CD4-positive, alpha-beta T cell treated with Interleukin-6 for 4 hours (primary cell): Measurements from ENCODE around the gene STARD9.

Experiments used
- DNase-seq: peaks from one replicate; pipeline ENCODE4 v3.0.0-alpha.2; 2020; ENCODE audit warnings: mixed read lengths

STARD9 gene

DNA sequence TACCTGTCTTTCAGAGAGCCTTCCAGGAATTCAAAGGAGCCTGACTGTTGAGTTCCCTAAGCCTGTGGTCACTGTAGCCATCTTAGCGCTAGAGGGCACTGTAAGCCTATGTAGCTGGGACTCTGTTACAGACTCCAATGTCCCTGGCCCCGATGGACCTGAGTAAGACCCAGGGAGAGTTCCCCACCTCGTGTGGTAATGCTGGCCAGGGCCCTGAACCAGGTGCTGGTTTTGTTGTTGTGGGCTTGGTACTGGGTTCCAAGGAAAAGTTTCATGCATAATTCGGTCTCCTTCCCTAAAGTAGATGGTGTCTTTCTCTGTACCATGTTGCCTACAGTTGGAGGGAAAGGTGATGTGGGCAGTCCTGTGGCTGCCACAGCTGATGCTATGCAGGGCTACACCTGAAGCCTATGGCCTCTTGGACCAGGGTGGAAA lies 129.1 kb downstream of the STARD9 start:
- peak; percentile 67 for DNase-seq

DNA sequence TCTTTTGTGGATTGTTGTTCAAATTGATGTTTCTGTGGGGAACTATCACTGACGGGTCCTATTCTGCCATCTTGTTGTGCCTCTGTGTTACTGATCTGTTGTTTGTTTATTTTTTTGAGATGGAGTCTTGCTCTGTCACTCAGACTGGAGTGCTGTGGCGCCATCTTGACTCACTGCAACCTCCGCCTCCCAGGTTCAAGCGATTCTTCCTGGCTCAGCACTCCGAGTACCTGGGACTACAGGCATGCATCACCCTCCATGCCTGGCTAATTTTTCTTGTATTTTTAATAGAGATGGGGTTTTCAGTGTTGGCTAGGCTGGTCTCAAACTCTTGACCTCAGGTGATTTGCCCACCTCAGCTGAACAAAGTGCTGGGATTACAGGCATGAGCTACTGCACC lies 129.9 kb downstream of the STARD9 start:
- no peak for DNase-seq

DNA sequence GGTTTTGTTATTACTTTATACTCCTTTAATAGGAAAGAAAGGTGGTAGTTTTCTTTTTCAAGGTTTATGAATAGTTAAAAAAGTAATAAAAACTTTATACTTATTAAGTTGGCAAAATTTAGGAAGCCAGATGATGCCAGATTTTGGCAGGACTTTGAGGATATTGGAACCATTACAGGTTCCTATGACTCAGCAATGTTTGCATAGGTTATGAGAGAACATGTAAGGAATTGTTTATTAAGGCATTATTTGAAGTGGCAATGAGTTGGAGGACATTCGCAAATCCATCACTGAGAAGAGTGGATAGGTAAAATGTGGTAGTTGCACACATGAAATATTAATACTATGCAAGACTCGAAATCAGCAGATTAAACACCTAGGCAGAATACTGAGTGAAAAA lies 131.7 kb downstream of the STARD9 start:
- no peak for DNase-seq

DNA sequence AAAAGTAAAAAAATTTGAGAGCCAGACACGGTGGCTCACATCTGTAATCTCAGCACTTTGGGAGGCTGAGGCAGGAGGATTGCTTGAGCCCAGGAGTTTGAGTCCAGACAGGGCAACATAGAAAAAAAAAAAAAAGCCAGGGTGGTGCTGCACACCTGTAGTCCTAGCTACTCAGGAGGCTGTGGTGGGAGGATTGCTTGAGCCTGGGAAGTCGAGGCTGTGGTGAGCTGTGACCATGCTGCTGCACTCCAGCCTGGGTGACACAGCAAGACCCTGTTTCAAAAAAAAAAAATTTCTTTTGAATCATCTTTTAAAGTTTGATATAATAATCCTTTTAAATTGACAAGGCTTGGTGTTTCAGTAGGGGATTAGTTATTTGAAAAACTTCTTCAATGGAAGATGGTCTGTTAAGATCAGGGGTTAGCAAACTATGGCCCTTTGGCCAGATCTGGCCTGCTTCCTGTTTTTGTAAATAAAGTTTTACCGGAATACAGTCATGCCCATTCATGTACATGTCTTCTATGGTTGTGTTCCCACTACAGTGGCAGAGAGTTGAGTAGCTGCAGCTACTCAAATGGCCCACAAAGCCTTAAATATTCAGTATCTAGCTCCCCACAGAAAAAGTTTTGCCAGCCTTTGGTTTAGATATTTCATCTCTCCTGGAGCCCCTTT lies 132.6 kb downstream of the STARD9 start:
- DNase-seq, result no peak

DNA sequence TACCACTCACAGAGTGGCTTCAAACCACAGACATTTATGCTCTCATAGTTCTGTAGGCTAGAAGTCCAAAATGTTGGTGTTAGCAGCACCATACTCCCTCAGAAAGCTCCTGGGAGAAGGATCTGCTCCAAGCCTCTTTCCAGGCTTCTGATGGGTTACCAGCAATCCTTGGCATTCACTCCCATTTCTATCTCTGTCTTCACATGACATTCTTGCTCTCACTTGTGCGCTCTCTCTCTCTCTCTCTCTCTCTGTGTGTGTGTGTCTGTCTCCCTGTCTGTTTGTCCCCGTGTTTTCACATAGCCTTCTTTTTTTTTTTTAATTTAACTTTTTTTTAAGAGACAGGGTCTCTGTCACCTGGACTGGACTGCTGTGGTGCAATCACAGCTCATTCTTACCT lies 135.3 kb downstream of the STARD9 start:
- no peak for DNase-seq

DNA sequence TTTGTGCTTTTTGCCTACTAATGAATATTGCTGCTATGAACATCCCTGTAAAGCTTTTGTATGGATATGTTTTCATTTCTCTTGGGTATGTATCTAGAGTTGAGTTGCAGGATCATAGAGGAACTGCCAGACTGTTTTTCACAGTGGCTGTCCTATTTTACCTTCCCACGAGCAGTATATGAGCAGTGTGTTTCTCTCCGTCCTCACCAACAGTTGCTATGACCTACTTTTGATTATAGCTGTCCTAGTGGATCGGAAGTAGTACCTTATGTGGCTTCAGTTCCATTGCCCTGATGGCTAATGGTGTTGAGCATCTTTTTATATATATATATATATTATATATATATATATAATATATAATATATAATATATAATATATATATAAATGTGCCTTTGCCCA lies 136.3 kb downstream of the STARD9 start:
- no peak for DNase-seq

DNA sequence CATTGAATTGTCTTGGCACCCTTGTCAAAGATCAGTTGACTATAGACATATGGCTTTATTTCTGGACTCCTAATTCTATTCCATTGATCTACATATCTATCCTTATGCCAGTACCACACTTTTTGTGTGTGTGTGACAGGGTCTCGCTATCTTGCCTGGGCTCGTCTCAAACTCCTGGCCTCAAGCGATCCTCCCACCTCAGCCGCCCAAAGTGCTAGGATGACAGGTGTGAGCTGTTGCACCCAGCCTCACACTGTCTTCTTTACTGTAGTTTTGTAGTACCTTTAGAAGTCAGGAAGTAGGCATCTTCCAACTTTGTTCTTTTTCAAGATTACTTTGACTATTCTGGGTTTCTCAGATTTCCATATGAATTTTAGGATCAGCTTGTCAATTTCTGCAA lies 137.2 kb downstream of the STARD9 start:
- no peak for DNase-seq

DNA sequence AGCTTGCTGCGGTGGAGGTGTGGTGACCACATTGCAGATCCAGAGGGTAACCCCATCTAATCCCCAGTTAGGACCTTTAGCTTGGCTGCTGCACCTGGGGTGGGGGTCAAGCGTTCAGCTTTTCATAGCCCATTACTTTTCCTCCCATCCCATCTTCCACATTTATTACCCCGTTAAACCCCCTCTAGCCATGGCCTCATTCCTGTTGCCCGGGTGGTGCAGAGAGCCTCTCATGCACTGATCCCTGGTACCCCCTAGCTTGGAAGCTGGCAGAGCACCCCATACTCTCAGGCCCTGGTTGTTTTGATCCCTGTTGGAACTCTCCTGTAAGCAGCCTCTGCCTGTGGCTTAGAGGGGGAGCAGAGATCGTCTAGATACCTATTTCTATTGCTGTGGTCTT lies 140.7 kb downstream of the STARD9 start:
- DNase-seq, result no peak

DNA sequence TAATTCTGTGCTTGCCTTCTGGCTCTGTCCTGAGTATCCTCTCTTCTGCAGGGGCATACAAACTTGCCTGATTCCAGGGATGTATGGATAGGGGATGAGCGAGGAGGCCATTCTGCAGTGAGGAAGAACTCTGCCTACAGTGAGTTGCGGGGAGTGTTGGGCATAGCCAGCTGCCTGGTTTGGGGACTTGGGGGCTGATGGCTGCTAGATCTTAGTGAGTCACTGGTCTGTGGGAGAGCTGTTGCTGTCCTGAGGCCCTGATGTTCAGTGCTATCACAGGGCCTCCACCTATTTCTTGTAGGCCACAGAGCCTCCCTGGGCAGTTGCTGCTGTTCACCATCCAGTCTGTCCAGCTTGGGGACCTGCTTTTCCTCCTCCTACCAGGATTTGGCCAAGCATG lies 141.2 kb downstream of the STARD9 start:
- DNase-seq, result no peak

DNA sequence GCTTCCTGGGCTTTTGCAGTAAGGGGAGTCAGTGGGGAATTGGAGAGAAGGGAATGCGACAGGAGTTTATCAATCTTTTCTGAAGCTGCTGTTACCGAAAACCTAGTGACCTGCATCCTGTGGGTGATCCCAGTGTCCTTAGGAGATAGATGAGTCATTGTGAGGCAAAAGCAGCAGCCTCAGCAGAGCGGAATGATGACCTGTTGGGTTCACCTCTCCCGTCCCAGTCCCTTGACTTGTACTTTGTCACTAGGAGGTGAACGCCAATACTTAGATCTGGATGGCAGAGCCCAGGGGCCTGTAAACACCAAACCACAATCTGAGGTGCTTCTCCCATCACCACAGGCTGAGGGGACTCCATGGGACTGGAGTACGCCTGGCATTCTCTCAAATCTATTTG lies 143.6 kb downstream of the STARD9 start:
- DNase-seq, result no peak

DNA sequence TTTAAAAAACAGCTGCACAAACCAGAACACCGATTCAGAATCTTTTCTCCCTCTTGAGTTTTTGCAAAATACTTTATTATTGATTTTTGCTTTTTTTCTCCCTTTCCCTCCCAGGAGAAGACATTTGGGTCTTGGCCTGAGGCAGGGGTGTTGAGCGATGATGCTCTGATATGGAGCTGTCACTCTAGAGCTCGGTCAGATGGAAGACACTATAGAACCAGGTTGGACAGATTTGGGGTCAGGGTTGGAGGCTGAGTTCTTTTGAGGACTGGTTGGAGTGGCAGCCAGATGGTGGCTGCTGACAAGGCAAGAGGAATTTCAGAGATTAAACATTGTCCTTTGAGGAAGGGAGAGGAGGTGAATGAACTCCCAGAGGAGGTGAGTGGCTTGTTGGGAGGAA lies 144.7 kb downstream of the STARD9 start:
- no peak for DNase-seq

DNA sequence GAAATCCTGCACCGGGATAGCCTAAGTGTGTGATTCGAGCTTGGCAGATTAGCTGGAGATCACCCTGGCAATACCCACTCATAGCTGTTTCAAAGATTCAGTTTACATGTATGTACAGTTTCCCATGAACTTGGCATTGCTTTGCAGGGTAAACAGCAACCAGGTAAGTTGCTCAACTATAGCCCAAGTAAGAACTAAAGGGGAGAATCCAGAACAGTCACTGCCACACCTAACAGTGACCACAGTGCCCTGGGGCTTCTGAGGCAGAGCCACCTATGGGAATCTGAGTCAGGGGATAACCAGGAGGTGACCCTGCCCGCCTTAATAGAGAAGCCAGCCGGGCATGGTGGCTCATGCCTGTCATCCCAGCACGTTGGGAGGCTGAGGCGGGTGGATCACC lies 145.6 kb downstream of the STARD9 start:
- no peak for DNase-seq

DNA sequence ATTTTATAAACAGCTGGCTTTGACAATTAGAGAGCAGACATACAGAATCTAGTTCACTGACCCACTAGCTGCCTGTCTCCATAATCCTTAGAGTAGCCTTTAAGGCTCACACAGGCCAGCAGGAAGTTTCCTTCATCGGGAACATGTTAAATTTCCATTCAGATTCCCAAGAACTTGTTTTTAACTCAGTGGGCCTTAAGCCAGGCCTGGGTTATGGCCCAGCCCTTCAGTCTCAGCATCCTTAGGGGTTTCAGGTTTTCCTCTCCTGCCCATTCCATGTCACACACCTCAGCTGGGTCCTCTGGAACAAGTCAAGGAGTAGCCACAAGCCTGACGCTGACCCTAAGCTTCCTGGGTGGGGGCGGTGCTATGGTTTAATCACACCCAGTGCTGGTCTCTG lies 146.5 kb downstream of the STARD9 start:
- no peak for DNase-seq

DNA sequence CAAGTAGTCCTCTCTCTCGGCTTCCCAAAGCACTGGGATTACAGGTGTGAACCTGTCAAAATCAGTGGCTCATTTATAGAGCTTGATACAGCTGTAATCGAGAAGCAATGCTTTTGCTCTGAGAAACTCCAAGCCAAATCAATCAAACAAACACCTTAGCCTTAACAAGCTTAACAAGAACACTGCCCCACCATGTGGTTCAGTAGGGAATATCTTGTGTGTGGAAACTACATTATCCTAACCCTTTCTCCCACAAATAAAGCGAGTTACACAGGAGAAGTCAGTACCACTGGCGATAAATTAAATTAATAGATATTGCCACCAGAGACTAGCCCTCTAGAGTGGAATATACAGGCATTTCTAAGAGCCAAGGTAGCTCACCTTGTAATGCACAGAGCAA lies 147.7 kb downstream of the STARD9 start:
- no peak for DNase-seq

DNA sequence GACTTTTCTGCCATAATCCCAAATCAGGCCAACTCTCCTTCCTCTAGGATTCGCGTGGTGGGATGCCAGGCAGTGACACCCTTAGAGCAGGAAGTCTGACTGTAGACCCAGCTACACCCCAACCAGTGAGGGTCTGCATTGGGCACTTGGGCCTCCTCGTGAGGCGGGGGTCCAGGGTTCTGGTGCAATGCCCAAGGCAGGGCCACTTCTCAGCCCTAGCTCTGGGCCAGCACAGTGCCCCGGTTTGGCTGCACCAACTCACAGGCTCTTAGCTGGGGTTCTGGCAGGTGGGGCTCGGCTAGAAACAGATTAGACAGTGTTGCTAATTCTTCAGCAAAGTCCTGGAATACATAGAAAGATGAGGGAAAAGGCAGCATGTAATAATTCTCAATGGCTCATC lies 148.9 kb downstream of the STARD9 start:
- DNase-seq, result no peak

DNA sequence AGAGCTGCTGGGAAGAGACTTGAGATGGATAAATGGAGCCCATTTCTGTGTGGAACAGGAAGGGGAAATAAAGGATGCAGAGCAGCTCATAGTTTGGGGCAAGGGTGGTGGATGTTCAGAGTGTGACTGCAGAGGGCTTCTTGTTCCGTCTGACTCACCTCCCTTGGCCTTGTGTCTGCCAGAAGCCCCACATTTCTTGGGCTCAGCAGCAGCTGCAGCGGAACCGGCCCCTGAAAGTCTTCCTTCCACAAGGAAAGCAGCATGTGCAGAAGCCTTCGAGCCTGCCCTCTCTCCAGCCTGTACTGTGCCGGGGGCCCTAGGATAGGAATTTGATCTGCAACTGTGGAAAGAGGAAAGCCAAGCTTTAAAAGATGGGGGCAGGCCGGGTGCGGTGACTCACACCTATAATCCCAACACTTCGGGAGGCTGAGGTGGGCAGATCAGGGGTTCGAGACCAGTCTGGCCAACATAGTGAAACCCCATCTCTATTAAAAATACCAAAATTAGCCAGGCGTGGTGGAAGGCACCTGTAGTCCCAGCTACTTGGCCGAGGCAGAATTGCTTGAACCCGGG lies 150.0 kb downstream of the STARD9 start:
- DNase-seq, result no peak

DNA sequence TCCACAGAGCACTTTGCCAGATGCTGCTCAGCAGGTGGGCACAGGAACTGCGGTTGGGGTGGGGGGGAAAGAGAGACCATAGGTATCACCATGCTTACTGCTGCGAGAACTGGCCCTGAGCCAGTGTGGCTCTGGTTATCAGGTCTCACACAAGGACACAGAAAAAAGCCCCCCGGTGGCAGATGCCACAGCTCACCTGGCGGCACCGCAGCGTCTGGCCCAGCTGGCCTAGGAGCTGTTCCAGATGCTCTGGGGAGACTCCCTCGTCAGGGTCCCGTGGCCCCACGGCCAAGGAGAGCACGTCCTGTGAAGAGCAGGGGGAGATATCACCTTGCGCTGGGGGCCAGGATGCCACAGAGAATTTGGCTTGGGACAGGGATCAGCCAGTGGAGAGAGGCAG lies 150.7 kb downstream of the STARD9 start:
- no peak for DNase-seq

DNA sequence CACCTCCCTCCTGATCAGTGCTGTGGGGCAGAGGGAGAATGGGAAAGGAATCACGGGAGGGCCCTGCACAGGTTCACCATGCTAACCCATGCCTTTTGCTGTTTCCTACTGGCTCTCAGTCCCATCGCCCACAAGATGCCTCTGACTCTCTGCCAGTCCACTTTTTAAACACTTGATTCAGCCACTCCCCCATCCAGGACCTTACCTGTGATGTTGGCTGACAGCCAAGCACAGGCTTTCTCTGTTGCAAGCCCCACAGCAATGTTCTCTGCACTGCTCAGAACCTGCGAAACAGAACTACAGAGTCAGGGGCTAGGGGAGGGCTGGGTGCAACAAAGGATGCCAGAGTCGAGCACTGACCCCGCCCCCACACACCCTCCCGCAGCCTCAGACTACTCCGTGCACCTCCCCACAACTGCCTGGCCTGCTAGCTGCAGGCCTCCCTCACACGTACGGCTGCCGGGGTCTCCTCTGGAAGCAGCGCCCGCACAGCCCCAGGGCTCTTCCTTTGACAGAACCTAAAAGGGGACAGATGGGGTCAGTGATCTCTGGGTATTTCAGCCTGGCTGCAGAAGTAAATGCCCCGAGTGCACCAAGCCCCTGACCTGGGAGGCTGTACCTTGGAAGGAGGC lies 152.5 kb downstream of the STARD9 start:
- DNase-seq, result no peak

DNA sequence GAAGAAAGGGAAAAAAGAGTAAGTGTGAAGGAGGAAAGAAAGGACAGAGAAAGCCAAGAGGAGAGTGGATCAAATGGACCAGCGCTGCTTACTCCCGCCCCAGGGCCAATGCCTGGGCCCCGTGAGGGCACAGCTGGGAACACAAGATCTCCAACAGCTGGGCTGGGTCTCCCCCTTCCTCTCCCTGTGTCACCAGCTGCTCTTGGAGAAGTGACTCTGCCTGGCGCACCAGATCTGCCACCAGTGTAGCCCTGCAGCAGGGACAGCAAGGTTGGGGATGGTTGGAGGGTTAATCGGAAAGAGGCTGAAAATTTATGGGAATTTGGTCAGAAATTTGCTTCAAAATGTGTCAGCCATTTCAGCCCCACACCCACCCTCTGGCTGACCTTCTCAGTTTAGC lies 153.2 kb downstream of the STARD9 start:
- DNase-seq, result no peak

DNA sequence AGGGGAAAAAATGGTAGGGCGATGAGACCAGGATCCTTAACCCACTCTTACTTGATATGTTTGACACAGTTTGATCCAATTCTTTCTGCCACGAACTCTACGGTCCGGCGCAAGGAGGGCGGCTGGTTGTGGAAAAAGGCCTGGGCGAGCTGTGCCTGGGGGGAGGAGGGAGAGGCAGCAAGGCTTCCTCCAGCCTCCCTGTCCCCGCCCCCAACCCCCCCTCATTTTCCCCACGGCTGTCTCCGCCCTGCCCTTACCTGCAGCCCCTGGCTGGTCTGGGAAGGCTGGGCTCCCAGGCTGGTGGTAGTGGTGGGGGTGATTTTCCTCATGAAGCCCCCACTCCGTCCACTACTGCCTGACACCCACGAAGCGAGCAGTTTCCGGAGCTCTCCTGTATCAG lies 153.6 kb downstream of the STARD9 start:
- no peak for DNase-seq

DNA sequence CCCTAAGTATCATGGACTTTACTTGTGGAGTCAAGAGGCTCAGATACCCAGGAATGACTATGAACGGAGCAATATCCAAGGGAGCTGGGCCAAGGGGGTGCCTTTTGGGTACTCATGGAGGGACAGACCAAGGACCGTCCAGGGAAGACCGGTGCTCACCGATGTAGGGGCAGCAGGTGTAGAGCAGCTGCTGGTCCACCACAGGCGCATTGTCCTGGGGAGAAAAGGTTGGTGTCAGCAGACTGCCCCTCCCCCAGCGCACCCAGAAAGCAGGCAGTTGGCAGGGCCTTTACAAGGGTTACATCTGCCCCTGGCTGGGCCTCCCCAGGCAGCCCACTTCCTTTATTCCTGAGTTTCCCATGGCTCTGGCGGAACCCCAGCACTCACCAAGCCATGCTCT lies 154.0 kb downstream of the STARD9 start:
- DNase-seq, result no peak

DNA sequence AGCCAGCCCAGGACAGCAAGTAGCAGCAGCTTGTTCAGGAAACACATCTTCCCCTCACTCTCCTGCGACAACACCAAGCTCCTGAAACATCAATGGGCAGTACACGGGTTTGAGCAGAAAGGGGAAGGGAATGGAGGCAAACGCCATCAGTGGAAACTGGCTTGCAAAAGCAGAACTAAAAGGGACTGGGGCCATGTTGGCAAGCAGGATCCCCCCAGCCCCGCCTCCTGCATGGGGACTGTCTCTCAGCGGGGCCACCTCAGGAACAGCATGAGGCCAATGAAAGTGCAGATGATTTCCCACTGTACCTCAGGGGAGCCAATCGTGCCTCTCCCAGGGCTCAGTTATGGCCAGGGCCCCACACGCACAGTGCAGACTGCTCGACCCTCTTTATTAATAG lies 154.7 kb downstream of the STARD9 start:
- no peak for DNase-seq

DNA sequence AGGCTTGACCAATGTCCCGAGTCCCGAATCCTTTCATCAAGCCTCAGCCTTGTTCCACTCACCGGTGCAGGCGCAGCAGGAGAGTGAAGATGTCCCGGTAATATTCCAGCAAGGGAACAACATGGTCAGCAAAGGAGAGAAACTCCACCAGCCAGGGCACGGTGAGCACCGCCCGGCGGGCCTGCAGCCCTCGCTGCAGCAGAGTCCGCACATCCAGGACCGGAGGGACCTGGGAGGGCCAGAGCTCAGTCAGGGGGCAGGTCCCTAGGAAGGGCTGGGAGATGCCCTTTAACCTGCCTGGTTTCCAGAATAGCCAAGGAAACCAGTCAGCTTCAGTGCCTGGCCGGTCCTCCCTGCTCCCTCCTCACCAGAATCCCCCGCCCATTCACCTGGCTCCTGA lies 155.1 kb downstream of the STARD9 start:
- no peak for DNase-seq

DNA sequence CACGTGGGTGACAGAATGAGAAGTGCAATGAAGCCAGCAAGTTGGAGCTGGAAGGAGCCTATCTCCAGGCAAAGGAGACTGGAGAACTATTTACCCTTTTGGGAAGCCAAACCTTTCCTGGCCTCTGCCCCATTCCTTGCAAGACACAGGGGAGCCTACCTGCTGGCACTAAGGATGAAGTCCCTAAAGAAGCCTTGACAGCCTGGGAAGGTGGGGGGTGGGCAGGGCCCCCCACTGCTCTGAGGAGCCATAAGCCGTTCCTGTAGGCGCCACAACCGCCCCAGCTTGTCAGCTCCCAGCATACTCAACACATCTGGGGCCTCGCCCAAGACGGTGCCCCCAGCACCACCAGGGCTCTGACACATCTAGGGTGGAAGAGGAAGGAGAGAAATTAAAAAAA lies 156.1 kb downstream of the STARD9 start:
- DNase-seq, result no peak
